HCT116 (cell line): ENCODE data around the gene TMEM186.

Experiments
- CTCF ChIP-seq, 3 experiments: fragments of 200-600 bp in 1 of 3; sonication (generic) in 1 of 3; IDR thresholded peaks in 2 of 3; conservative IDR thresholded peaks in 1 of 3; 2 replicates each; pipeline ENCODE4 v1.5.1; 2012 to 2017; ENCODE audit warnings: low read depth in 2 of 3, low read length in 2 of 3, antibody characterized with exemption in 1 of 3, borderline replicate concordance in 1 of 3, control low read depth in 1 of 3, mild to moderate bottlenecking in 1 of 3, mixed read lengths in 1 of 3, mixed run types in 1 of 3, moderate library complexity in 1 of 3; ENCODE audit not compliant: insufficient read depth in 1 of 3
- EZH2 ChIP-seq: fragments of 200-600 bp; sonication (generic); IDR thresholded peaks from 2 replicates; pipeline ENCODE4 v1.6.1; 2017; ENCODE audit warnings: antibody characterized with exemption, mixed run types
- MAX ChIP-seq: IDR thresholded peaks from 2 replicates; pipeline ENCODE4 v1.6.1; 2012

- TF ChIP-seq MAX (no peak), CTCF (IDR thresholded peaks at IDR 0.05 in 2 of 3, conservative IDR thresholded peaks at IDR 0.05 in 1 of 3; ENCODE audit: borderline replicate concordance in 1 of 3, insufficient read depth in 1 of 3, low read depth in 2 of 3, low read length in 2 of 3) (no peak), EZH2 (no peak)
Measured at GRCh38 chr16:8846401-8846932, 49.0 kb upstream of the TMEM186 start.
